ENCODE data around the gene GLI2. TPM values are rescaled to one million over a fixed set of nuclear protein-coding genes. Genes with fewer than 3 reads are reported as not detected.

GLI2 gene
- 1 to 10 TPM in 2 of 4 donors, not detected in 2; 1.2 to 3.6 TPM for polyA plus RNA-seq
- long read RNA-seq, donor 1, result 0 reads
- long read RNA-seq, donor 2, result 0 reads
- long read RNA-seq, donor 3, result 0 reads
- long read RNA-seq, donor 4, result 0 reads
- long read RNA-seq, donor 5, result 0 reads
- long read RNA-seq, donor 6, result 0 reads
- long read RNA-seq, donor 7, result 0 reads
- long read RNA-seq, donor 8, result 0 reads
- long read RNA-seq, donor 9, result 0 reads
- long read RNA-seq, donor 10, result 0 reads

- DNase-seq (peak; percentile 23 to 81), FAIRE-seq (no peak)
- peaks cover 0 to 25% (median 0%) of the 10 kb centered on the region in 3 donors for H3K4me1 ChIP-seq (ENCODE audit: control insufficient read depth in 3 of 3, insufficient read depth in 2 of 3, low read depth in 1 of 3, low read length in 2 of 3)
- no peaks in the 10 kb centered on the region for H3K9me3 ChIP-seq (ENCODE audit: control insufficient read depth in 2 of 2, insufficient read depth in 1 of 2, low read depth in 1 of 2, low read length in 1 of 2)
- H3K27me3 ChIP-seq (ENCODE audit: control insufficient read depth in 3 of 3, insufficient read depth in 3 of 3, low read length in 3 of 3), result peaks cover 13 to 84% (median 17%) of the 10 kb centered on the region in 3 donors
- H3K4me3 ChIP-seq (ENCODE audit: low read depth in 1 of 3, low read length in 3 of 3), result peak within 1 kb of the TSS; percentile 9 to 67 (median 15)
- 0 to 1% (median 0%) methylated on average over 11 to 59 of the region's 59 CpGs for WGBS, 3 donors
- H3K36me3 ChIP-seq (ENCODE audit: control insufficient read depth in 3 of 3, insufficient read depth in 2 of 3, low read depth in 1 of 3, low read length in 3 of 3), result no peaks in the 10 kb centered on the region
- peak within 1 kb of the TSS in 2 of 3 donors; percentile 32 to 80 for H3K27ac ChIP-seq (ENCODE audit: low read depth in 1 of 3, low read length in 2 of 3)
Measured at GRCh38 chr2:120735746-120736170, at the start of gene GLI2. Gene GLI2 (plus strand): TSS chr2:120735868. CDS start chr2:120797321, 61,453 bp downstream.

DNA sequence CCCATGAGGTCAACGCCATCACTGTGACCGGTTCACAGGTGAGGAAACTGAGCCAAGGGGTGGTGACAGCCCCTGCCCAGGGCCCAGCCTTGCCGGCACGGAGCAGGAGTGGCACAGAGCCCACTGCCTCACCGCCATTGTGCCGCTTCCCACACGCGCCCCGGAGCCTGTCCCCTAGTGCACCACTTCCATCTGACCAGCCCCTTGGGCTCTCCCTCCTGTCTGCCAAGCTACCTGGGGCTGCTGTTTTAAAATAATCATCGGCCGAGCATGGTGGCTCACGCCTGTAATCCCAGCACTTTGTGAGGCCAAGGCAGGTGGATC is 49.7 kb upstream of the GLI2 start:
- H3K36me3 ChIP-seq (ENCODE audit: control insufficient read depth in 3 of 3, insufficient read depth in 2 of 3, low read depth in 1 of 3, low read length in 3 of 3), result no peaks in the 10 kb centered on the region
- DNase-seq (no peak), FAIRE-seq (no peak)
- no peak overlapping the region for H3K4me3 ChIP-seq (ENCODE audit: low read depth in 1 of 3, low read length in 3 of 3)
- WGBS, 3 donors, result 68 to 88% (median 81%) methylated on average over 12 of the region's 12 CpGs
- H3K4me1 ChIP-seq (ENCODE audit: control insufficient read depth in 3 of 3, insufficient read depth in 2 of 3, low read depth in 1 of 3, low read length in 2 of 3), result no peaks in the 10 kb centered on the region
- H3K9me3 ChIP-seq (ENCODE audit: control insufficient read depth in 2 of 2, insufficient read depth in 1 of 2, low read depth in 1 of 2, low read length in 1 of 2), result peaks cover 0 to 4% of the 10 kb centered on the region in 2 donors
- peaks cover 0 to 12% (median 0%) of the 10 kb centered on the region in 3 donors for H3K27me3 ChIP-seq (ENCODE audit: control insufficient read depth in 3 of 3, insufficient read depth in 3 of 3, low read length in 3 of 3)
- H3K27ac ChIP-seq (ENCODE audit: low read depth in 1 of 3, low read length in 2 of 3), result no peak overlapping the region

GRCh38 chr2:120686511-120687168 is 49.0 kb upstream of the GLI2 start:
- H3K4me1 ChIP-seq (ENCODE audit: control insufficient read depth in 3 of 3, insufficient read depth in 2 of 3, low read depth in 1 of 3, low read length in 2 of 3), result no peaks in the 10 kb centered on the region
- peaks cover 0 to 15% (median 2%) of the 10 kb centered on the region in 3 donors for H3K27me3 ChIP-seq (ENCODE audit: control insufficient read depth in 3 of 3, insufficient read depth in 3 of 3, low read length in 3 of 3)
- no peak for FAIRE-seq
- H3K9me3 ChIP-seq (ENCODE audit: control insufficient read depth in 2 of 2, insufficient read depth in 1 of 2, low read depth in 1 of 2, low read length in 1 of 2), result peaks cover 0 to 6% of the 10 kb centered on the region in 2 donors
- no peaks in the 10 kb centered on the region for H3K36me3 ChIP-seq (ENCODE audit: control insufficient read depth in 3 of 3, insufficient read depth in 2 of 3, low read depth in 1 of 3, low read length in 3 of 3)
- WGBS, 3 donors, result 82 to 89% (median 82%) methylated on average over 16 of the region's 16 CpGs
- no peak overlapping the region for H3K4me3 ChIP-seq (ENCODE audit: low read depth in 1 of 3, low read length in 3 of 3)
- DNase-seq, result no peak
- H3K27ac ChIP-seq (ENCODE audit: low read depth in 1 of 3, low read length in 2 of 3), result no peak overlapping the region

GRCh38 chr2:120687210-120687609 is 48.5 kb upstream of the GLI2 start:
- FAIRE-seq, result no peak
- no peak for DNase-seq
- H3K27me3 ChIP-seq (ENCODE audit: control insufficient read depth in 3 of 3, insufficient read depth in 3 of 3, low read length in 3 of 3), result peaks cover 0 to 14% (median 2%) of the 10 kb centered on the region in 3 donors
- WGBS, 3 donors, result 46 to 78% (median 62%) methylated on average over 2 of the region's 2 CpGs
- H3K9me3 ChIP-seq (ENCODE audit: control insufficient read depth in 2 of 2, insufficient read depth in 1 of 2, low read depth in 1 of 2, low read length in 1 of 2), result peaks cover 0 to 6% of the 10 kb centered on the region in 2 donors
- H3K4me1 ChIP-seq (ENCODE audit: control insufficient read depth in 3 of 3, insufficient read depth in 2 of 3, low read depth in 1 of 3, low read length in 2 of 3), result no peaks in the 10 kb centered on the region
- H3K36me3 ChIP-seq (ENCODE audit: control insufficient read depth in 3 of 3, insufficient read depth in 2 of 3, low read depth in 1 of 3, low read length in 3 of 3), result no peaks in the 10 kb centered on the region
- H3K27ac ChIP-seq (ENCODE audit: low read depth in 1 of 3, low read length in 2 of 3), result no peak overlapping the region
- no peak overlapping the region for H3K4me3 ChIP-seq (ENCODE audit: low read depth in 1 of 3, low read length in 3 of 3)

- H3K27ac ChIP-seq (ENCODE audit: low read depth in 1 of 3, low read length in 2 of 3), result no peak overlapping the region
- no peak for FAIRE-seq
- DNase-seq, result no peak
- H3K4me1 ChIP-seq (ENCODE audit: control insufficient read depth in 3 of 3, insufficient read depth in 2 of 3, low read depth in 1 of 3, low read length in 2 of 3), result no peaks in the 10 kb centered on the region
- peaks cover 0 to 21% (median 2%) of the 10 kb centered on the region in 3 donors for H3K27me3 ChIP-seq (ENCODE audit: control insufficient read depth in 3 of 3, insufficient read depth in 3 of 3, low read length in 3 of 3)
- no peaks in the 10 kb centered on the region for H3K36me3 ChIP-seq (ENCODE audit: control insufficient read depth in 3 of 3, insufficient read depth in 2 of 3, low read depth in 1 of 3, low read length in 3 of 3)
- H3K4me3 ChIP-seq (ENCODE audit: low read depth in 1 of 3, low read length in 3 of 3), result no peak overlapping the region
- 66 to 70% (median 69%) methylated on average over 9 to 11 of the region's 11 CpGs for WGBS, 3 donors
- H3K9me3 ChIP-seq (ENCODE audit: control insufficient read depth in 2 of 2, insufficient read depth in 1 of 2, low read depth in 1 of 2, low read length in 1 of 2), result peaks cover 0 to 6% of the 10 kb centered on the region in 2 donors
Measured at GRCh38 chr2:120690521-120690920, 45.1 kb upstream of the GLI2 start.

DNA sequence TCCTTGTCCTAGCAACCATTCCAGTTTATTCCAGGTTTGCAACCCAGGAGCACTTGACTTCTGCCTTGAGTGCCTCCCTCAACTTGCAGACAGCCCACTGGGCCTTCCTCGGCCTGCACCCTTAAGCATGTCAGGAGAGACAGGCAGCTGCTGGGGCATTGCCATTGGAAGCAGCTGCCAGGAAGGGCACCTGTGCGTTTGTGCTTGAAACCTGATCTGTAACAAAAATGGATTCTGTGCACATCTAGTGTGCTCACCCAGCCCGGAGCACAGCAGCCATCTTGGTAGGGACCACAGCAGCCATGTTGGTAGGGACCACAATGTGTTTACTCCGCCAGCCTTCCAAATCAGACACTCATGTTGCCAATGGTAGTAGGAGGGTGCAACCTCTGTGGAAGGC is 44.3 kb upstream of the GLI2 start:
- no peak overlapping the region for H3K27ac ChIP-seq (ENCODE audit: low read depth in 1 of 3, low read length in 2 of 3)
- peaks cover 0 to 6% of the 10 kb centered on the region in 2 donors for H3K9me3 ChIP-seq (ENCODE audit: control insufficient read depth in 2 of 2, insufficient read depth in 1 of 2, low read depth in 1 of 2, low read length in 1 of 2)
- WGBS, 3 donors, result 74 to 91% (median 84%) methylated on average over 4 of the region's 4 CpGs
- peaks cover 0 to 30% (median 6%) of the 10 kb centered on the region in 3 donors for H3K27me3 ChIP-seq (ENCODE audit: control insufficient read depth in 3 of 3, insufficient read depth in 3 of 3, low read length in 3 of 3)
- FAIRE-seq, result no peak
- H3K4me1 ChIP-seq (ENCODE audit: control insufficient read depth in 3 of 3, insufficient read depth in 2 of 3, low read depth in 1 of 3, low read length in 2 of 3), result no peaks in the 10 kb centered on the region
- no peak for DNase-seq
- H3K36me3 ChIP-seq (ENCODE audit: control insufficient read depth in 3 of 3, insufficient read depth in 2 of 3, low read depth in 1 of 3, low read length in 3 of 3), result no peaks in the 10 kb centered on the region
- no peak overlapping the region for H3K4me3 ChIP-seq (ENCODE audit: low read depth in 1 of 3, low read length in 3 of 3)

GRCh38 chr2:120692691-120693090 is 43.0 kb upstream of the GLI2 start:
- Histone ChIP-seq H3K4me3 (ENCODE audit: low read depth in 1 of 3, low read length in 3 of 3) (no peak overlapping the region), H3K9me3 (ENCODE audit: control insufficient read depth in 2 of 2, insufficient read depth in 1 of 2, low read depth in 1 of 2, low read length in 1 of 2) (peaks cover 0 to 2% of the 10 kb centered on the region in 2 donors), H3K4me1 (ENCODE audit: control insufficient read depth in 3 of 3, insufficient read depth in 2 of 3, low read depth in 1 of 3, low read length in 2 of 3) (peaks cover 0 to 4% (median 0%) of the 10 kb centered on the region in 3 donors), H3K36me3 (ENCODE audit: control insufficient read depth in 3 of 3, insufficient read depth in 2 of 3, low read depth in 1 of 3, low read length in 3 of 3) (no peaks in the 10 kb centered on the region), H3K27ac (ENCODE audit: low read depth in 1 of 3, low read length in 2 of 3) (no peak overlapping the region), H3K27me3 (ENCODE audit: control insufficient read depth in 3 of 3, insufficient read depth in 3 of 3, low read length in 3 of 3) (peaks cover 0 to 29% (median 7%) of the 10 kb centered on the region in 3 donors)
- 78 to 82% (median 80%) methylated on average over 6 of the region's 6 CpGs for WGBS, 3 donors
- FAIRE-seq (no peak), DNase-seq (no peak)

- peaks cover 0 to 8% (median 0%) of the 10 kb centered on the region in 3 donors for H3K4me1 ChIP-seq (ENCODE audit: control insufficient read depth in 3 of 3, insufficient read depth in 2 of 3, low read depth in 1 of 3, low read length in 2 of 3)
- no peaks in the 10 kb centered on the region for H3K36me3 ChIP-seq (ENCODE audit: control insufficient read depth in 3 of 3, insufficient read depth in 2 of 3, low read depth in 1 of 3, low read length in 3 of 3)
- H3K27me3 ChIP-seq (ENCODE audit: control insufficient read depth in 3 of 3, insufficient read depth in 3 of 3, low read length in 3 of 3), result peaks cover 0 to 29% (median 7%) of the 10 kb centered on the region in 3 donors
- FAIRE-seq, result no peak
- DNase-seq, result no peak
- 61 to 82% (median 71%) methylated on average over 2 of the region's 2 CpGs for WGBS, 3 donors
- no peak overlapping the region for H3K4me3 ChIP-seq (ENCODE audit: low read depth in 1 of 3, low read length in 3 of 3)
- H3K27ac ChIP-seq (ENCODE audit: low read depth in 1 of 3, low read length in 2 of 3), result no peak overlapping the region
- peaks cover 0 to 2% of the 10 kb centered on the region in 2 donors for H3K9me3 ChIP-seq (ENCODE audit: control insufficient read depth in 2 of 2, insufficient read depth in 1 of 2, low read depth in 1 of 2, low read length in 1 of 2)
Measured at GRCh38 chr2:120693121-120693520, 42.5 kb upstream of the GLI2 start.
